HG03097 (cell line): ENCODE measurements around the gene PCDH17.

Source experiments
- ATAC-seq: cut with Tn5 transposase; IDR thresholded peaks from one replicate; pipeline ENCODE4 v1.9.1; 2021; ENCODE audit not compliant: unreplicated experiment, low FRiP score

The PCDH17 gene

GRCh38 chr13:57633950-57634838 lies 2.6 kb downstream of the PCDH17 start:
- ATAC-seq, result no peak

GRCh38 chr13:57634839-57635165 lies 3.3 kb downstream of the PCDH17 start:
- no peak for ATAC-seq

GRCh38 chr13:57635541-57636085 lies 4.1 kb downstream of the PCDH17 start:
- ATAC-seq, result no peak

GRCh38 chr13:57636816-57637215 lies 5.3 kb downstream of the PCDH17 start:
- ATAC-seq, result no peak

- no peak for ATAC-seq
Observed at GRCh38 chr13:57637515-57637914, 6.0 kb downstream of the PCDH17 start.

- ATAC-seq, result no peak
Observed at GRCh38 chr13:57638186-57638890, 6.8 kb downstream of the PCDH17 start.

- ATAC-seq, result no peak
Observed at GRCh38 chr13:57640607-57641006, 9.1 kb downstream of the PCDH17 start.

GRCh38 chr13:57641051-57641450 lies 9.5 kb downstream of the PCDH17 start:
- no peak for ATAC-seq

GRCh38 chr13:57644106-57644505 lies 12.6 kb downstream of the PCDH17 start:
- ATAC-seq, result no peak

- no peak for ATAC-seq
Observed at GRCh38 chr13:57653229-57653989, 21.9 kb downstream of the PCDH17 start.

- ATAC-seq, result no peak
Observed at GRCh38 chr13:57665481-57665880, 33.9 kb downstream of the PCDH17 start.

- ATAC-seq, result no peak
Observed at GRCh38 chr13:57666131-57666953, 34.8 kb downstream of the PCDH17 start.

- no peak for ATAC-seq
Observed at GRCh38 chr13:57672168-57672567, 40.6 kb downstream of the PCDH17 start.

- no peak for ATAC-seq
Observed at GRCh38 chr13:57673197-57673596, 41.7 kb downstream of the PCDH17 start.

GRCh38 chr13:57675526-57675925 lies 44.0 kb downstream of the PCDH17 start:
- ATAC-seq, result no peak

GRCh38 chr13:57680609-57681008 lies 49.1 kb downstream of the PCDH17 start:
- no peak for ATAC-seq

- ATAC-seq, result no peak
Observed at GRCh38 chr13:57682128-57682716, 50.7 kb downstream of the PCDH17 start.

- no peak for ATAC-seq
Observed at GRCh38 chr13:57698851-57699250, 67.3 kb downstream of the PCDH17 start.

GRCh38 chr13:57704031-57704430 lies 72.5 kb downstream of the PCDH17 start:
- ATAC-seq, result no peak

- ATAC-seq, result no peak
Observed at GRCh38 chr13:57716295-57716694, 84.8 kb downstream of the PCDH17 start.
